ENCODE results near the gene HOXA1. TPM values are rescaled to one million over a fixed set of nuclear protein-coding genes. Genes with fewer than 3 reads are reported as not detected.
A peak's percentile ranks its signal among the peaks of the same experiment; 100 is the strongest.

HOXA1 gene
- polyA plus RNA-seq, 2 of the 4 experiments (the other 2 are of a cell fraction), result 2.8 to 5.0 TPM

- Histone ChIP-seq H3K4me2 (no peak overlapping the region), H3K9me3 (no peaks in the 10 kb centered on the region), H3K27ac (no peak overlapping the region), H3K4me1 (peaks cover 29% of the 10 kb centered on the region), H3K4me3 (no peak overlapping the region)
- TF ChIP-seq ELK1 (IDR thresholded peaks at IDR 0.05; ENCODE audit: low read depth, low read length) (no peak), HES2 (IDR thresholded peaks at IDR 0.05) (no peak), NR3C1 (IDR thresholded peaks at IDR 0.05) (no peak)
- TF ChIP-seq, protein P1, sequence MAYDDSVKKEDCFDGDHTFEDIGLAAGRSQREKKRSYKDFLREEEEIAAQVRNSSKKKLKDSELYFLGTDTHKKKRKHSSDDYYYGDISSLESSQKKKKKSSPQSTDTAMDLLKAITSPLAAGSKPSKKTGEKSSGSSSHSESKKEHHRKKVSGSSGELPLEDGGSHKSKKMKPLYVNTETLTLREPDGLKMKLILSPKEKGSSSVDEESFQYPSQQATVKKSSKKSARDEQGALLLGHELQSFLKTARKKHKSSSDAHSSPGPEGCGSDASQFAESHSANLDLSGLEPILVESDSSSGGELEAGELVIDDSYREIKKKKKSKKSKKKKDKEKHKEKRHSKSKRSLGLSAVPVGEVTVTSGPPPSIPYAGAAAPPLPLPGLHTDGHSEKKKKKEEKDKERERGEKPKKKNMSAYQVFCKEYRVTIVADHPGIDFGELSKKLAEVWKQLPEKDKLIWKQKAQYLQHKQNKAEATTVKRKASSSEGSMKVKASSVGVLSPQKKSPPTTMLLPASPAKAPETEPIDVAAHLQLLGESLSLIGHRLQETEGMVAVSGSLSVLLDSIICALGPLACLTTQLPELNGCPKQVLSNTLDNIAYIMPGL (CRISPR knock-in tag; IDR thresholded peaks at IDR 0.05; ENCODE audit: borderline replicate concordance), result no peak
- TF ChIP-seq, protein P2, sequence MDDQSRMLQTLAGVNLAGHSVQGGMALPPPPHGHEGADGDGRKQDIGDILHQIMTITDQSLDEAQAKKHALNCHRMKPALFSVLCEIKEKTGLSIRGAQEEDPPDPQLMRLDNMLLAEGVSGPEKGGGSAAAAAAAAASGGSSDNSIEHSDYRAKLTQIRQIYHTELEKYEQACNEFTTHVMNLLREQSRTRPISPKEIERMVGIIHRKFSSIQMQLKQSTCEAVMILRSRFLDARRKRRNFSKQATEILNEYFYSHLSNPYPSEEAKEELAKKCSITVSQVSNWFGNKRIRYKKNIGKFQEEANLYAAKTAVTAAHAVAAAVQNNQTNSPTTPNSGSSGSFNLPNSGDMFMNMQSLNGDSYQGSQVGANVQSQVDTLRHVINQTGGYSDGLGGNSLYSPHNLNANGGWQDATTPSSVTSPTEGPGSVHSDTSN (IDR thresholded peaks at IDR 0.05), result no peak
- WGBS (ENCODE audit: missing lambda C conversion rate), result 96% methylated on average over 43 of the region's 43 CpGs
- no peak for ATAC-seq
- no peak for DNase-seq (ENCODE audit: low read depth in 1 of 2, low spot score in 1 of 2)
- ChIA-PET CTCF (interaction anchor here (0.6 to 1.2 kb wide), 3 partner anchors 10 to 1230 kb away, joined by 3 read pairs; no protein-coding TSS in a partner anchor), POLR2A (no interaction called here)
- FAIRE-seq, result no peak
Observed at GRCh38 chr7:27124096-27124901, 28.5 kb upstream of the HOXA1 start.

DNA sequence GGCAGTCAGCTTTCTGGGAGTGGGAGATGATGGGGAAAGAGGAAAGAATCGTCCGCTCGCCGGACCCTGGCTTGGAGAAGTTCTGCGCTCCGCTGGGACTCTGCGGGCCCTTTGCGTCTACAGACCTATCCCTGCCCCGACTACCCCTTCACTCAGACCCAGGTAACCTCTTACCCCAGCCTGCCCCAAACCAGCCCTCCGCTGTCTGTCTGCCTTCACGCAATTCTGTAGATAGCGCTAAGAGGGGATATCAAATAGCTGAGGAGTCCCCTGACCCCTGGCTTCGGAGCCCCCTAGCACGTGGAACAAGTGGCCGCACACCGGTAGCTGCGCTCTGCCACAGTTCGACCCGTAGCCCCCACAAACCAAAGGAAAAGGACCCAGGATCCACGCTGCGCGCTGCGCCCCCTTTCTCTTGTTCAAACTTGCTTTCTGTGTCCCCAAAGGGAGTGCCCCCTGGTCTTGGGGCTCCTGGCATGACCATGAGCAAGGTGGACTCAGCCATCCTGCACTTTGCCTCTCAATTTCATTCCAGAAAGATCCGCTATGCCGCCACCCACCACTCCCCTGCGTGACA, 27.8 kb upstream of the HOXA1 start:
- H3K27ac ChIP-seq, result peak overlapping the region; percentile 89 to 90; a peak in 5 of 6 replicates
- DNase-seq (ENCODE audit: low read depth in 1 of 2, low spot score in 1 of 2) (no peak), FAIRE-seq (no peak), ATAC-seq (no peak)
- H3K4me1 ChIP-seq, result peaks cover 37% of the 10 kb centered on the region
- H3K4me2 ChIP-seq, result peak overlapping the region; percentile 85
- ChIA-PET CTCF (interaction anchor here (0.6 to 2.6 kb wide), 3 partner anchors 9 to 246 kb away, joined by 3 to 6 read pairs (median 3); partner anchors contain the start of gene HOXA5), POLR2A (interaction anchor here (0.9 to 1.9 kb wide), 4 partner anchors 7 to 259 kb away, joined by 3 to 9 read pairs (median 6); partner anchors contain the start of genes HOXA4 and SKAP2)
- H3K9me3 ChIP-seq, result no peaks in the 10 kb centered on the region
- WGBS (ENCODE audit: missing lambda C conversion rate), result 96% methylated on average over 26 of the region's 26 CpGs
- H3K4me3 ChIP-seq, result peak overlapping the region; percentile 57
- TF ChIP-seq, protein P2 (IDR thresholded peaks at IDR 0.05), result no peak
- TF ChIP-seq HOXA7 (CRISPR knock-in tag; IDR thresholded peaks at IDR 0.05) (no peak), NFE2L2 (conservative IDR thresholded peaks at IDR 0.05; ENCODE audit: low read length) (no peak), EHMT2 (IDR thresholded peaks at IDR 0.05; ENCODE audit: low read depth) (no peak), CHD2 (IDR thresholded peaks at IDR 0.05; ENCODE audit: low read length, partially characterized antibody) (no peak), KDM1A (IDR thresholded peaks at IDR 0.05; ENCODE audit: low read depth) (no peak), POLR2A (IDR thresholded peaks at IDR 0.05; ENCODE audit: low read length) (no peak), ELK1 (IDR thresholded peaks at IDR 0.05; ENCODE audit: low read depth, low read length) (no peak), HOXB5 (CRISPR knock-in tag; IDR thresholded peaks at IDR 0.05) (no peak), GATA3 (IDR thresholded peaks at IDR 0.05; ENCODE audit: borderline replicate concordance) (no peak)
- TF ChIP-seq, protein P3, sequence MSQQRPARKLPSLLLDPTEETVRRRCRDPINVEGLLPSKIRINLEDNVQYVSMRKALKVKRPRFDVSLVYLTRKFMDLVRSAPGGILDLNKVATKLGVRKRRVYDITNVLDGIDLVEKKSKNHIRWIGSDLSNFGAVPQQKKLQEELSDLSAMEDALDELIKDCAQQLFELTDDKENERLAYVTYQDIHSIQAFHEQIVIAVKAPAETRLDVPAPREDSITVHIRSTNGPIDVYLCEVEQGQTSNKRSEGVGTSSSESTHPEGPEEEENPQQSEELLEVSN (IDR thresholded peaks at IDR 0.05; ENCODE audit: borderline replicate concordance, low read depth), result no peak
